GM19099 (cell line): ENCODE measurements around the gene TMEM151A.

Source experiments
- POLR2A ChIP-seq: IDR thresholded peaks from 3 replicates; pipeline ENCODE4 v1.6.1; 2011; ENCODE audit warnings: low read depth; ENCODE audit not compliant: insufficient read length; ENCODE audit errors: extremely low read depth

The TMEM151A gene

GRCh38 chr11:66264383-66264782, 27.3 kb upstream of the TMEM151A start:
- TF ChIP-seq POLR2A, result no peak

DNA sequence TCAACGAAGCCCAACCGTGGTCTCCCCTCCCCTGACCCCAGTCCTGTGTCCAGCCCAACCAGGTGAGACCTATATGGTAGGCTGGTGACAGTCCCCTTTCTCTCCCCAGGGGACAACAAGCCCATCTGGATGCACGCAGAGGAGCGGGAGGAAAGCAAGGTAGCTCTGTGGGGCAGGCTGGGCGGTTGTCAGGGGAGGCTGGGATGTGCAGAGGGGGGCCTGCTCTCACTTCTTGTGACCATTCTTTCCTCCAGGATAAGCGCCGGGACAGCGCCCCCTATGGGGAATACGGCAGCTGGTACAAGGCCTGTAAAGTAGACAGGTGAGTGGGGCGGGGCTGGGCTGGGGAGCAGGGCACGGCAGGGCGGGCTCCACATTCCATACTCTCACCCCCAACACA, 26.8 kb upstream of the TMEM151A start:
- TF ChIP-seq POLR2A, result no peak

DNA sequence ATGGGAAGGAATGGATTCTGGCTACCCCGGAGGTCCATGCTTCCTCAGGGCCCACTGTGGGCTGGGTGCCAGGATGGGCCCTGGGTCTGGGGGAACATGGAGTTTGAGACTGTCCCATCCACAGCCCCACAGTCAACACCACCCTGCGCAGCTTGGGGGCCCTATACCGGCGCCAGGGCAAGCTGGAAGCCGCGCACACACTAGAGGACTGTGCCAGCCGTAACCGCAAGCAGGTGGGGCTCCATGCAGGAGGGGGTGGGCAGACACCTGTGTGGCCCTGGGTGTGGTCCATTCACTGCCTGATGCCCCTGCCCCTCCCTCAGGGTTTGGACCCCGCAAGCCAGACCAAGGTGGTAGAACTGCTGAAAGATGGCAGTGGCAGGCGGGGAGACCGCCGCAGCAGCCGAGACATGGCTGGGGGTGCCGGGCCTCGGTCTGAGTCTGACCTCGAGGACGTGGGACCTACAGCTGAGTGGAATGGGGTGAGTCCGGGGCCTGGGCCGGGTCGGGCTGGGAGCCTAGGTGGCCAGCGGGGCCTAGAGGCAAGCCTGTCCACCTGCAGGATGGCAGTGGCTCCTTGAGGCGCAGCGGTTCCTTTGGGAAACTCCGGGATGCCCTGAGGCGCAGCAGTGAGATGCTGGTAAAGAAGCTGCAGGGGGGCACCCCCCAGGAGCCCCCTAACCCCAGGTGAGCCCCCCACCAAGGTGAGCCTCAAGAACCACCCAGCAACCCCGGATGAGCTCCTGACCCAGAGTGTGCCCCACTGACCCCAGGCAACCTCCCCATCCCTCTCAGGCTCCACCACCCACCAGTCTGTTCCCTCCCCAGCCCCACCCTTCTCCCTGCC, 25.9 kb upstream of the TMEM151A start:
- no peak for TF ChIP-seq POLR2A

DNA sequence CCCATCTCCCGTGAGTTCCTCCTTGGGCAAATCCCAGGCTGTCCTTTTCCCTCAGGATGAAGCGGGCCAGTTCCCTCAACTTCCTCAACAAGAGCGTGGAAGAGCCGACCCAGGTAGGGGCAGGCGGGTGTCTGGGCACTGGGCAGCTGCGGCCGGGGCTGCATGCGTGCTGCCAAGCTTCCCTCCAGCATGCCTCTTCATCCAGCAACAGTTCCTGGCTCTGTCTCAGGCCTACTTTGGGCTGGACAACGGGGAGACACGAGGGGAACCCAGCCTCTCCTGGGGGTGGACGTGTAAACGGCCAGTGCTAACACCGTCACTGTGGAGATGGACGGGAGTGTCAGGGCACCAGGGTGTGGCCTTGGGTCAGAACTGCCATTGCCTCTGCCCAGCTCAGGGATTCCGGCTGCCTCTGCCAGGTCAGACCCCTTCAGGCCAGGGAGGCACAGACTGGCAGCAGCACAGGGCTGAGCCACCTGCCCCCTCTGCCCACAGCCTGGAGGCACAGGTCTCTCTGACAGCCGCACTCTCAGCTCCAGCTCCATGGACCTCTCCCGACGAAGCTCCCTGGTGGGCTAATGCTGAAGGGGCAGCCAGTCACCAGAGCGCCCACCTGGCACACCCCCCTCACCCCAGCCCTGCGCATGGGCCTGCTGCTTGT, 25.2 kb upstream of the TMEM151A start:
- TF ChIP-seq POLR2A, result no peak

GRCh38 chr11:66267039-66267378, 24.7 kb upstream of the TMEM151A start:
- no peak for TF ChIP-seq POLR2A

GRCh38 chr11:66267379-66268243, 24.1 kb upstream of the TMEM151A start:
- peak; percentile 17 for TF ChIP-seq POLR2A

DNA sequence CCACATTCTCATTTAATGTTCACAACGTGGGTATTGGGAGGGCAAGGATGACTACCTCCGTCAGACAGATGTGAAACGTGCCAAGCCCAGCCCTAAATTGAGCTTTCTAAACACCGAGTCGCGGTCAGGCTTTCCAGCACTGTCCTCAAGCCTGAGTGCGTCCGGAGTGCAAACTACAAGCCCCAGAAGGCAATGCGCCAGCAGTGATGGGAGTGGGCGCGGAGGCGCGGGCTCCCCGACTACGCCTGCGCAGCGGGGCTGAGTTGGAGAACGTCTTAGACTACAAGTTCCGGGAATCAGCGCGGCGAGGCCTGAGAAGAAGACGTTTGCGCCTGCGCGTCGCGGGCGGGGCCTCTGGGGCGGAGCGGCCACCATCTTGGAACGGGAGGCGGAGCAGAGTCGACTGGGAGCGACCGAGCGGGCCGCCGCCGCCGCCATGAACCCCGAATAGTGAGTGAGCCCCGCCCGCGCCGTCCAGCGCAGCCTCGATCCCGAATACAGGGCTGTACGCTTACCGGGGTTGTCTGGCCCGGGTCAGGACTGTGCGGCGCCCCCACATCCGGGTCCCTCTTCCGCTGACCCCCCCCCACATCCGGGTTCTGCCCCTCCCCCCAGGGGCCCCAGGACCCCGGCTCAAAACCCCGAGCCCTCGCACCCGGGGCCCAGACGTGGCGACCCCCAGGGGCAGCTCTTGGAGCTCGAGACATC, 23.3 kb upstream of the TMEM151A start, which contains the start of gene RAB1B:
RAB1B (plus strand) TSS at position 396 of the 708 bp plus-strand sequence; CDS start at position 437, 41 bp downstream.
- peak; percentile 69 for TF ChIP-seq POLR2A

GRCh38 chr11:66268952-66269905, 22.5 kb upstream of the TMEM151A start:
- TF ChIP-seq POLR2A, result peak; percentile 15

DNA sequence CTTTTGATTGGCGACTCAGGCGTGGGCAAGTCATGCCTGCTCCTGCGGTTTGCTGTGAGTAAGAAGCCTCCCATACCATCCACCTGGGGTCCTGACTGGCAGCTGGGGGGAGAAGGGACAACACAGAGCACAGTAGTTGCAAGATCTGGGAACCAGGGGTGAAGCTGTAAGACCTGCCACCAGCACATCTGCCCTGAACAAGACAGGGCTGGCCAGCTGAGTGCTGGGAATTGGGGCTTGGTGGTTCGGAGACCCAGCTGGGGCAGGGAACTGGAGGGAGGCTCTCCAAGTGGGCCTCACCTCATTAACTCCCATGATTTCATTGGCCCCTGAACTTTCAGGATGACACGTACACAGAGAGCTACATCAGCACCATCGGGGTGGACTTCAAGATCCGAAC, 19.9 kb upstream of the TMEM151A start:
- no peak for TF ChIP-seq POLR2A

GRCh38 chr11:66272596-66272995, 19.1 kb upstream of the TMEM151A start:
- no peak for TF ChIP-seq POLR2A

DNA sequence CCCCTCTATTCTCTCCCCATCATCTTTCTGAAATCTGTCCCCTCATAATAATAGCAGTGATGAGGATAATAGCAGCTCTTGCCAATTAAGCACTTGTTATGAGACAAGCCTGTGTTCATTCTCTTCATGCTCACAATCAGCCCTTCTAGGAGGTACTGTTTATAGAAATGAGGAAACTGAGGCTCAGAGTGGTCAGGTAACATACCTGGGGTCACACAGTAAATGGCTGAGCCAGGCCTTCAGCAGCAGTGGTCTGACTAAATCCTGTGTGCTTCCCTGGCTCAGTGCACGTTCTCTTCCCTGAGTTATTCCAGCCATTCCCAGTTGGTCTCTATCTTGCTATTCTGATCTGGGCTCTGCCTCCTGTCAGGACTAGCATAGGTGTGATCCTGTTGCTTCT, 17.5 kb upstream of the TMEM151A start:
- no peak for TF ChIP-seq POLR2A

DNA sequence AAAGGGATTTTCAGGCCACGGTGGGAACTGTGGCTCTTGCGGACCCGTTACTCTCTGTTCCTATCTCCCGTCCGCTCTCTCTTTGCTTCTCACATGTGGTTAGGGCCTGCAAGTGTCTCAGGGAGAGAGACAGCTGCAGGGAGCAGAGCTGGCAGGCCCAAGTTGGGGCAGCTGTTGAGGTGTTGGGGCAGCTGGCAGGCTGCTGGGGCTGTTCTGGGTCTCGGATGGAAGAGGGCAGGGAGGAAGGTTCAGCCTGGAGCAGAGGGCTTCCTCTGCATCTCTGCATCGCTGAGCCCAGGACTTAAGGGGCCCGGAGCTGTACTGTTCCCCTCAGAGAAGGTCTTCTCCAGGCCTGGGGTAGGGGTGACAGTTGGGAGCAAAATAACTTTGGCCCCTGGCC, 16.3 kb upstream of the TMEM151A start:
- TF ChIP-seq POLR2A, result no peak

GRCh38 chr11:66275984-66276612, 15.6 kb upstream of the TMEM151A start:
- TF ChIP-seq POLR2A, result no peak
